DMS153 treated with DMSO at 0.1 percent for 48 hours (cell line): Measurements from ENCODE around the gene ALDH18A1.
"Not testable (repeated sequence)": the region's sequence is repeated elsewhere in the genome, so short reads cannot be mapped to it uniquely, and the experiment has no call there.

Experiments
- DNase-seq: peaks from one replicate; lab custom pipeline; 2025; ENCODE audit not compliant: unreplicated experiment; lab: John Stamatoyannopoulos, UW

ALDH18A1 gene

GRCh38 chr10:95651346-95652060 is 5.0 kb downstream of the ALDH18A1 start:
- no peak for DNase-seq

DNA sequence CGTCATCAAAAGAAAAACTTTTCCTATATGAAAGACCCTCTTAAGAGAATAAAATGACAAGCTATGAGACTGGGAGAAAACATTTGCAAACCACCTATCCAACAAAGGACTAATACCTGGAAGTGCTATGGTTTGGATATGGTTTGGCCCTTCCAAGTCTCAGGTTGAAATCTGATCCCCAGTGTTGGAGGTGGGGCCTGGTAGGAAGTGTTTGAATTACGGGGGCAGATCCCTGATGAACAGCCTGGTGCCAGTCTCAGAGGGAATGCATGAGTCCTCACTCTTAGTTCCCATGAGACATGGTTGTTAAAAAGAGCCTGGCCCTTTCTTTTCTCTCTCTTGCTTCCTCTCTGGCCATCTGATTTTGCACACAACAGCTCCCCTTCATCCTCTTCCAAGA is 6.3 kb downstream of the ALDH18A1 start:
- DNase-seq: no peak

- no peak for DNase-seq
Measured at GRCh38 chr10:95648138-95648537, 8.4 kb downstream of the ALDH18A1 start.

- DNase-seq: no peak
Measured at GRCh38 chr10:95646160-95646559, 10.4 kb downstream of the ALDH18A1 start.

DNA sequence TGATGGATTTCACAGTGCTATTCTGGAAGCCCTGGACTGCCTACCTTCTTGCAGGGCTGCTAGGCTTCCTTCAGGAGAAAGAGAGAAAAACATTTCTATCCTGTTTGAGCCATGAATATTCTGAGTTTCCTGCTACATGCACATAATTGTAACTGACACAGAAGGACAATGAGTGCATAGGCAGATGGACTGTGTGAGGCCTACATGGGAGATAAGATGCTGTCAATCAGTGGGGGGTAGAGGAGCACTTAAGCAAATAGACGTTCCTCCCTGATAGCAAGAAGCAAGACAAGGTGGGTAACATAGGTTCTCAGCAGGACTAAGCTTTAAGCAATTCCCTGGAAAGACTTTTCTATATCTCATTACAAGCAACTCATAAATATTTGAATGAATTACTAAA is 11.6 kb downstream of the ALDH18A1 start:
- no peak for DNase-seq

DNA sequence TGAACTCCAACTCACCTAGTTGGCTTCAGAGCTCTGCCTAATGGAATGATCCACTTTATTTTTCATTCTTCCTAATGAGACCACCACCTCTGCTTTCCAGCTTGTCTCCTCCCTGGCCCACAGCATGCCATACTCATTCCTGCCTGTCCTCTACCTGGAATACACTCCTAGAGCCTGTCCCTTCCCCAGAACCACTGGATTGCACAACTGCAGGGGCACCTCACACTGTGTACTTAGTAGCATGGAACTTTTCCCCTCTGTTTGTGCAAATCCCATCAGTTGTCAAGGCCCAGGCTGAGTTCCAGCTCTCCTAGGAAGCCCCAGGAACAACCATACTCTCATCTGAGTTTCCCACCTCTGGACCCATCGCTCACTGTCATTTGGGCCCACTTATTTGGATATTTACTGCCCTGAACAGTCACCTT is 15.6 kb downstream of the ALDH18A1 start:
- DNase-seq: no peak

GRCh38 chr10:95637911-95638310 is 18.6 kb downstream of the ALDH18A1 start:
- DNase-seq: no peak

- DNase-seq: no peak
Measured at GRCh38 chr10:95637140-95637539, 19.4 kb downstream of the ALDH18A1 start.

GRCh38 chr10:95635319-95635733 is 21.2 kb downstream of the ALDH18A1 start:
- no peak for DNase-seq

DNA sequence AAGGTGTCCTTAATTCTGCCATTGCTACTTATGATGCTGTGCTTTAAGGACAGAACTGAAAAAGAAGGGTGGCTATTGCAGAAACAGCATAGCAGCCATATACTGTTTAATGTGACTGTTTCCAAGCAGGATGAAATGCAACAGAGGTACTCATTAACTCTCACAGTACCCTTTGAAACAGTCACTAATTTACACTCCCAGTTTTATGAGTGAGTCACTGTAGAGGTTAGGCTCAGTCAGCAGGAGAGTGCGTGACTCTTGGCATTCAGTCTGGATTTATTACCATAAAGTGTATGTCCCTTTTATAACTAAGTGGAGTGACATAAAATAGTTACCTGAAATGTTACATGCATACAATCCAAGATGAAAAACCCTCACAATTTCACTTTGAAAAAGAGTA is 27.7 kb downstream of the ALDH18A1 start:
- DNase-seq: no peak

- DNase-seq: no peak
Measured at GRCh38 chr10:95626500-95626899, 30.0 kb downstream of the ALDH18A1 start.

DNA sequence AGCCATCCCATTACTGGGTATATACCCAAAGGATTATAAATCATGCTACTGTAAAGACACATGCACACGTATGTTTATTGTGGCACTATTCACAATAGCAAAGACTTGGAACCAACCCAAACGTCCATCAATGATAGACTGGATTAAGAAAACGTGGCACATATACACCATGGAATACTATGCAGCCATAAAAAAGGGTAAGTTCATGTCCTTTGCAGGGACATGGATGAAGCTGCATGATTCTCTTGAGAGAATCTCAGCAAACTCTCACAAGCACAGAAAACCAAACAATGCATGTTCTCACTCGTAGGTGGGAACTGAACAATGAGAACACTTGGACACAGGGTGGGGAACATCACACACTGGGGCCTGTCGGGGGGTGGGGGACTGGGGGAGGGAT is 36.1 kb downstream of the ALDH18A1 start:
- DNase-seq: not testable (repeated sequence)

DNA sequence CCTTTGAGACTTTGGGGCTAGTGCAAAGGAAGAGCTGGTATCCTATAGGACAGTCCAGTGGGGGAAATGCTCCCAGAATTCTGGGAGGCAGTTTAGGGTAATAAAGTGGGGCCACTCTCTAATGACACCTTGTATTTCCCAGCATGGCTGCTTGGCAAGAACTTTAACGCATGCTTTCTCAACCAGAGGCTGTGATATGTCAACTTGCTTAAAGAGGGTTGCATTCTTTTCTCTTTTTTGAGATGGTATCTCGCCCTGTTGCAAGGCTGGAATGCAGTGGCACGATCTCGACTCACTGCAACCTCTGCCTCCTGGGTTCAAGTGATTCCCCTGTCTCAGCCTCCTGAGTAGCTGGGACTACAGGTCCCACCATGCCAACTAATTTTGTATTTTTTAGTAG is 38.4 kb downstream of the ALDH18A1 start:
- no peak for DNase-seq

GRCh38 chr10:95616446-95616845 is 40.1 kb downstream of the ALDH18A1 start:
- no peak for DNase-seq

DNA sequence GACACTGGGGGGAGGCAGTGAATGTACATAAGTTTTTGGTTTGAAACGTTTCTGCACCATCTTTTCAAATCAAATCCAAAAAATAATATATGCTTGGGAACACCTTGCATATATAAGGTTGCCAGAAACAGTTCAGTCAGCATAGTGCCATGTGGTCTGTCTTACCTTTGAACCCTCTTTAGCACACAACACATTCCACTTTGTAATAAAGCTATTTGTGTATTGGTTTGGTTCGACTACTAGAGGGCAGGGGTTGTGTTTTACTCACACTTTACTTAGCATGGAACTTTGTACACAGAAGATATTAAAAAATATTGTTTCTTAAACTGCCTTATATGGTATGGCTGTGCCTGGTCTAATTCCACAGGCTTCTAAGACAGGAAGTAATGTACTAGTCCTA is 43.2 kb downstream of the ALDH18A1 start:
- no peak for DNase-seq

DNA sequence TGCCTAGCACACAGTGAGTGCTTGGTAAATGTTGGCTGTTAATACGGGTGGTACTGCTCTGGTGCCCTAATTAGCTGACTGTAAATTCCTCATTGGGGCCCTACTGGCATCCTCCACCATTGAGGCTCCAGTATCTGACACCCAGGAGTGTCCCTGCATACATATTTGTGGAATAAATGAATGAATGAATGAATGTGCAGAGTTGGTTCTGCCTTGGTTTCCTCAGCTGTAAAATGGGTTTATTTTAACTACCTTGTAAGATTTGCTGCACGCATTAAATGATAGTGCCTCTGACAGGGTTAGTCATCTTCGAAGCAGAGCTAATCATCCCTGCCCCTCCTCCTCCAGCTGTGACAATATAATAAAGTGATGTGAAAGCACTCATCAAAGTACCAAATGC is 45.8 kb downstream of the ALDH18A1 start:
- DNase-seq: no peak

DNA sequence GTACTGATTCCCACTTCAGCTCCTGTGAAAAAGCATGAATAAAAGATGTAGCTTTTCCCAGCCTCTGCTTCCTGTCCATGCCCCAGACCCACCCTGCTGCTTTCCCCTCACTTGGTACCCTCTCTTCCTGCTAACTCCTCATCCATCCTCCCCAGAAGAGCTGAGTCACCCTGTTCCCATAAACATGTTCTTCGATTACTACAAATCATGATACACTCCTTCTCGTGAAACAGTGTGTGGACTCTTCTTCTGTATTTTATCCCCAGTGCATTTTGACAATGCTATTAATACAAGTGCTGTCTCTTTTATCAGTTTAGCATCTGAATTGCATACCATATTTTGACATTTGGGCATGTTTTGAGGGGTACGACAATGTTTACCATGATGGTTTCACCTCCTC is 49.6 kb downstream of the ALDH18A1 start:
- DNase-seq: no peak

DNA sequence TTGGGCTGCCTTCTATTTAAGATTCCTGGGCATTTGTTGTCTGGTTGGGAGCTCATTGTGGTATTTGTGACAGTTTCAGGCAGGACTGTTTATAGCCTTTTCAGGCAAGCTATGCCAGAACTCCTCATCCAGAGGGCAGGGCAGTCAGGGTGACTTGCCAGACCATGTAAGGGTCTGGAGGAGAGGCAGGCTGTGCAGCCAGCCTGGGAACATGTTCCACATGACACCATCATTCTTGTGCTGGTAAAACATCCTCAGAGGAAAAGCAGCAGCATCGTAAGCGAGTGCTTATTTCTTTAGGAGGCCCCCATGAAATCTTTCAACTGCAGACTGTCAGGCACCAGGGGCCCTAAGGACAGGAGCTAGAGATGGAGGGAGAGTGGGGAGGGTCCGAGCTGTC is 51.3 kb downstream of the ALDH18A1 start:
- DNase-seq: no peak

- DNase-seq: no peak
Measured at GRCh38 chr10:95604630-95605029, 51.9 kb downstream of the ALDH18A1 start.

DNA sequence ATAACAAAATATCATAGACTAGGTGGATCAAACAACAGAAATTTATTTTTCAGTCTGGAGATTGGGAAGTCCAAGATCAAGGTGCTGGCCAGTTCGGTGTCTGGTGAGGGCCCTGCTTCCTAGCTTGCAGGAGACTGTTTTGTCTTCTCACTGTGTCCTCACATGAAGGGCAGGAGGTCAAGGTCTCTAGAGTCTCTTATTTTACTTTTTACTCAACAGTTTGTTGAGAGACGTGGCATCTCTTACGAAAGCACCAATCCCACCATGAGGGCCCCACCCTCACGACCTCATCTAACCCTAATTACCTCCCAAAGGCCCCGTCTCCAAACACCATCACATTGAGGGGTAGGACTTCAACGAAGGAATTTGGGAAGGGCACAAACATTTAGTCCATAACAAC is 54.1 kb downstream of the ALDH18A1 start:
- DNase-seq: no peak

DNA sequence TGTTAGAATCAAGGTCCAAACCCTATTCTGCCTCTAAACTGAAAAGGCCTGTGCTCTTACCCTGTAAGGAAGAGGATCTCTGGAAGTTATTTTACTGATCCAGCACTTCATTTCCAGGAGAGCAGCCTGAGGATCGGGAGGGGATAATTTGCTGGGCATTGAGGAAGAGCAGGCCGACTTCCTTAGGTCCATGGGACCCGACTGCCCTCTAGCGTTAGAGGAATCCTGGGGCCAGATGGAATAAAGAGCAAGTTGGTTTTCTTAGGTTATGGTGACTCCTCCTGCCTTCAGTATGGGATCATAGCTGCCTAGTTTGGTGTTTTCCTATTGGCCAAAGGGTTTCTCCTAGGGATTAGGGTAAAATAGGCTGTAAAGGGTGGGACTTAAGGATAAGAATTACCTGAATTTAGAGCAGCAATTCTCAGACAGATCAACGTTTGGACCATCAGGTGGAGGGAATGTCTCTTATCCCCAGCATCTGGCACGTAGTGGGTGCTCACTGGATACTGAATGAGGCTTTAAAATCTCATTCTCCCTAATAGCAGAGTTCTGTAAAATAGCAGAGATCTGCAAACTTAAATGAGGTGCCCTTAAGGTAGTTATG is 55.3 kb downstream of the ALDH18A1 start:
- DNase-seq: peak; percentile 87

DNA sequence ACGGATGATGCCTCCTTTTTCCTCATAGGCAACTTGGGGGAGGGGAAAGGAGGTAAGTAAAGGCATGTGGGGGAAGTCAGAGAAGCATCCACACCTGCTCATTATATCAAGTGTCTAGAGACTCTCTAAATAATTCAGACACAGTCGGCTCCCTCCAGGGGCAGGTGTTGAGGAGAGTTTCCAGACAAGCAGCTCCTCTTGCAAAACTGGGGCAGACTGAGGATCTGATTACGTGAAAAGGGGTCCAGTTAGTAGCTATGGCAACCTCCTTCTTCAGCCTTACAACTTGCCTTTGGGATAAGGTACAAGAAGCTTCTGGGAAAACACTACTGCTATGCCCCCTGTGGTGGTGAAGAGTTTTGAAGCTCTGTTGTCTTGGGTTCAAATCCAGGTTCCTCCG is 56.4 kb downstream of the ALDH18A1 start:
- no peak for DNase-seq

DNA sequence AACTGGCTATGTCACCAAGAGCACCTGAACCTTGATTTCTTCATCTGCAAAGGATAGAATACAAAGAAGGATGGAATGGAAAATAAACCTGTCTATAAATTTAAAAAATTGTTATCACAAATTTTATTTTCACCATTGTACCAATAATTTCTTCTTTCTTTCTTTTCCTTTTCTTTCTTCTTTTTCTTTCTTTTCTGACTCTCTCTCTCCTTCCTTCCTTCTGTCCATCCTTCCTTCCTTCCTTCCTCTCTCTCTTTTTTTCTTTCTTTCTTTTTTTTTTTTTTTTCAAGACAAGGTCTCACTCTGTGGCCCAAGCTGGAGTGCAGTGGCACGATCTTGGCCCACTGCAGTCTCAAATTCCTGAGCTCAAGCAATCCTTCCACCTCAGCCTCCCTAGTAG is 58.7 kb downstream of the ALDH18A1 start:
- no peak for DNase-seq
